NAMALWA (cell line): Measurements from ENCODE around the gene MFAP4.
"Not testable (repeated sequence)": the region's sequence is repeated elsewhere in the genome, so short reads cannot be mapped to it uniquely, and the experiment has no call there.

Experiments used
- DNase-seq: peaks from one replicate; pipeline ENCODE4 v3.0.0-alpha.2; 2015; ENCODE audit warnings: low spot score

Gene MFAP4

DNA sequence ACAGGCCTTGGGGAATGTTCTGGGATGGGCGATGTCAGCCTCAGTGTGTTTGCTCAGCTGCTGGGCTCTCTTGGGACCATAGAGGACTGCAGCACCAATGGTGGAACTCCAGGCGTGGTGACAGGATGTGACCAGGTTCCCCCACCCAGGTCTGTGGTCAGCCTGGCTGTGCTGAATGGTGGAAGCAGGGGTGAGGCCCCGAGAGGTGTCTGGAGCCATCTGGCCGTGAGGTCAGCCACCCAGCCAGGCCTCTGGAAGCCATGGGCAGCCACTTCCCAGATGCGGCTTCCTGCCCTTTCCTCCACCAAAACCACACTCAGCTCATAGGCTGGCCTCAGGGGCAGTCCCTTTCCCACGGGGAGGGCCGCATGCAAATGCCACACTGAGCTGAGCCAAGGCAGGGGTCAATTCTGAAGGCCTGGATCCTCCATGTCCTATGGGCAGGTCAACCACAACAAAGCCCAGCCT is 16.5 kb downstream of the MFAP4 start:
- no peak for DNase-seq

DNA sequence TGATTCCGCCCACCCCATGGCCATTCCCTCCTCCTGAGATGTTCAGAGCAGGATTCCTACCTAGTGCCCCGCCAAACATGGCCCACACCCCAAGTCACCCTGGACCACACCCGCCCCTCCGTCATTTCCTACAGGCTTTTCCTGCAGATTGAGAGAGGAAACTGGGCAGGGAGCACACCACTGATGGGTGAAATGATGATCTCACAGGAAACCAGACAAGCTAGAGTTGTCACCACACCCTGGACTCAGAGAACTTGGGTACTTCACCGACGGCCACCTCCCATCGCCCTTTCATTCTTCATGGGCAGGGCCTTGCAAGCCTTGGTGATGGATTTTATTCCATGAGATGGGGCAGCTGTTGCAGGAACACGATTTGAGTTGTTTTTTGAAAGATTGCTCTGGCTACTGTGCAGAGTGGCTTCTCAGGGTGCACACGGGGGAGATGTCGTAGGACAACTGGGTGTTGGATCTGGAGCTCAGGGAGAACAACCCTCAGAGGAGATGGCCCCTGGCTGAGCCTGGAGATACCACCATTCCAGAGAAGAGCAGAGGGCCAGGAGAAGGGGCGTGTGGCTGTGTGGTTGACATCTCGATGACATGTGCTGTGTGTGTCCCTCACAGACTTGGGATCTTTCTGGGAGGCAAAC is 17.0 kb downstream of the MFAP4 start:
- no peak for DNase-seq

DNA sequence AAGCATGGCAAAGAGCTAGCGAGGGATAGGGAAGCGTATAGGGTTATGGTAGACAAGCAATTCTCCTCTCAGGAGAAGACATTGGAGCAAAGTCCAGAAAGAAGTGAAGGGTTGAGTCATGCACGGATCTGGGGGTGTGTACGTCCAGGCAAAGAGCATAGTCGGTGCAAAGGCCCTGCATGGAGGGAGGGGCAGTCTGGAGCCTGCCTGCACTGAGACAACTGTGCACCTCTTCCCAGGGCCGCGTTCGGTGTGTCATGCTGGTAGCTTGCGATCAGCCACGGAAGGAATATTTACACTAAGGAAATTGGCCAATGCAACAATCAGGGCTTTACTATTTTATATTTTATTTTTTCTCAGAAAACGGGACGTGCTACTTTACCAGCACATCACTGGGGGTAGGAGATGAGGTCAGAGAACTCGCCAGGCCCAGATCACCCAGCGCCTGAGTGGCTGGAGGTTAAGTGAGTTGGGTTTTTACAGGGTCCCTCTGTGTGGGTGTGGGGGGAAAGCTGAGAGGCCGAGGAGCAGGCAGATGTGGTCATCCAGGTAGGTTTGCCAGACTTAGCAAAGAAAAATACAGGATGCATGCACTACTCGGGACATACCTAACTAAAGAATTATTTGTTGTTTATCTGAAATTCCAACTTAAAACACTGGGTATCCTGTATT is 17.7 kb downstream of the MFAP4 start:
- DNase-seq, result no peak

DNA sequence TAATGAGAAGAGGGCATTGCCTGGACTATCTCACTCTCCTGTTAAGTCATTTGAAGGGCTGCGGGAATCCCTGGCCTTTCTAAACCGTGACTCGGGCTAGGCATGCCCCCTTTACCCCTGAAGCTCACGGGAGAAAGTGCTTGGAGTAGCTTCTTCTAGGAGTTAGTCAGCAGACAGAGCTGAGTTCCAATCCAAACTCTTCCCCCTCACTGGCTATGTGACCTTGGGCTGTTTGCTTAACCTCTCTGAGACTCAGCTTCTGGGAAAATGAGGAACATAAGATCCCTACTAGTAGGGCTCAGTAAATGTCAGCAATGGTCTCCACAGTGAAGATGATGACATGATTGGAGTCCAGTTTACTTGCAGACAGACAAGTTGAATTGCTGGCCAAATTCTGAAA is 18.8 kb downstream of the MFAP4 start:
- DNase-seq, result no peak

DNA sequence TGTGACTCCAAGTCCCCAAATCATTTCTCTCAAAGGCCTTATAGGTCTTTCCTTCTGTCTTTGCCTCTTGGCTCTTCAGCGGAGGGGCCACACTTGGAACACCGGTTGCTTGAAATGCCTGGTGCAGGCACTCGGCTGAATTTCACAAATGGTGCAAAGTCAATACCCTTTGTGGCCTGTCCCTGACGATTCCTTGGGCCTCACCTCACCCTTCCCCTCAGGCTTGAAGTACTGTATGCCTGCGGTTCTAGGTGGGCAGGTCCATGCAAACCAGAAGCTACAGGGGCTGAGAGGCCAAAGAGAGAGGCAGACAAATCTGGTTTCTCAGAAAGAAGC is 20.4 kb downstream of the MFAP4 start:
- no peak for DNase-seq

DNA sequence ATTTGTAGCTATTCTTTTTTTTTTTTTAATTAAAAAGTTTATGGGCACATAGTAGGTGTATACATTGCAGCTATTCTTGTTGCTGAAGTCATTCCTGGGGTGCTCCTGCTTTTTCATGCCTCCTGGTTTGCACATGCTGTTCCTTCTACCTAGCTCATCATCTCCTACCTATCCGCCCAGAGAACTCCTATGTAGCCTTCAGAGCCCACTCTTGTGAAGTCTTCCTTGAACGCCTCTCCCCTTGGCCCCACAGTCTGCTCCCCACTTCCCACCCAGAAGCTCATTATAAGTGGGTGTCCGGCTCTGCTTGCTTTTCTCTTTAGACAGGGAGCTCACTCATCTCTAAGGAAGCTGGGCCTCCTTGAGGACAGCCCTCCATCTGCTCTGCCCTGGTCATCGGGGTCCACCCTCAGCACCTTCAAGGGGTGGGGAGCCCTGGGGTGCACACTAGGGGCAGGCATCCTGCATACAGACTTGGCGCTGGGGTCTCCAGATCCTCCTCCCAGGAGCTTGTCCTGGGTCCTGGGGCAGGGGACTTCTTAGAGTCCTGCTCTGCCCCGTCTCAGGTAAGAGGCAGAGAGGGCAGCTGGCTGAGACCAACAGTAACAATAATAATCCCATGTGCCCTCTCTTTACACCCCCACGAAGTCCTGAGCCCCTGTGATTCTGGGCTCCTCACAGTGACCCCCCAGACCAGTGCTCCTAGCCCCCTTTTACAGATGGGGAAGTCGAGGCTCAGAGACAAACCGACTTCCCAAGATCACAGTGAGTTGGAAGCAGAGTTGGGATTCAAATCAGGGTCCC is 21.0 kb downstream of the MFAP4 start:
- no peak for DNase-seq

DNA sequence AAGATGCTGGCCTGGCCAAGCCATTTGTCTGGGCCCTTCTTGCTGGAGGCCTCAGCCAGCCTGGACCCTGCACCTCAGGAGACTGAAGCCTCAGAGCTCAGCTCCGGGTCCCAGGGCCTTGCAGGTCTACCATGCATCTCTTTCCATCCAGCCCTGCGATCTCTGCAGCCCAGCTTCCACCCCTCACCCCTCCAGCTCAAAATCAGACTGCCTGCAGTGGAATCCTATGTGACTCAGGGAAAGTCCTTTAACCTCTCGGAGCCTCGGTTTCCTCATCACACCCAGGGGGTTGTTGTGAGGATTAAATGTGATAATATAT is 21.5 kb downstream of the MFAP4 start:
- DNase-seq, result no peak

DNA sequence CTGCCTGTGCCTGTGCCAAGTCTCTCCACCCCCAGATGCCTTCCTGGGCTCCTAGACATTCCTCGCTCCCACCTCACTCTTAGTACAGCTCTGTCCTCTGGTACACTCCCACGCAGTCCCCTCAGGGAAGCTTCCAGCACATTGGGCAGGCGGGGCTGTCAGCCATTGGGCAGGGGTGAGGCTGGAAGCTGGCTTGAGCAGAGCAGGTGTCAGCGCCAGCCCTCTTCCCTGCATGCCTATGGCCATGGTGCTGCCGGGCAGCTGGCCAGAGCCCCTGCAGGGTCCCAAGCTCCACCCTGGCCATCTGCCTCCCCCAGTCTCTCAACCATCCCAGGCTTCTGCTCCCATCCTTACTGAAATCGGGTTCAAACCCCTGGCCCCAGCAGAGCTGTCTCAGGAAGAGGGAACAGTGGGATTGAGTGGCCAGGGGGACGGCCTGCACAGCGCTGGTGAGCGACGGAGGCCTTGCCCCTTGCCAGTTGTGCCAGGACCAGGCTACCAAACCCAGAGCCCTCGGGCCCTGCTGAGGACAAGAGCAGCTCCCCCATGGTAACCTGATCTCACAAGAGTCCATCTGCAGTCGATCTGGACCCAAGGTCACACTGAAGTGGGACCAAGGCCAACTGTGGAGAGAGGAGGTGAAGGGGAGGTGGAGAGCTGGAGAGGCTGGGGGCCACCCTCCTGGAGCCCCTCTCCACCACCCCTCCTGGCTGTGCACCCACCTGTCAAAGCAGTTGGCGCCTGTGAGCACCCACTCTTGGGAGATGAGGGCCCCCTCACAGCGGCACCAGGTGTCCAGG is 22.1 kb downstream of the MFAP4 start:
- DNase-seq, result no peak

DNA sequence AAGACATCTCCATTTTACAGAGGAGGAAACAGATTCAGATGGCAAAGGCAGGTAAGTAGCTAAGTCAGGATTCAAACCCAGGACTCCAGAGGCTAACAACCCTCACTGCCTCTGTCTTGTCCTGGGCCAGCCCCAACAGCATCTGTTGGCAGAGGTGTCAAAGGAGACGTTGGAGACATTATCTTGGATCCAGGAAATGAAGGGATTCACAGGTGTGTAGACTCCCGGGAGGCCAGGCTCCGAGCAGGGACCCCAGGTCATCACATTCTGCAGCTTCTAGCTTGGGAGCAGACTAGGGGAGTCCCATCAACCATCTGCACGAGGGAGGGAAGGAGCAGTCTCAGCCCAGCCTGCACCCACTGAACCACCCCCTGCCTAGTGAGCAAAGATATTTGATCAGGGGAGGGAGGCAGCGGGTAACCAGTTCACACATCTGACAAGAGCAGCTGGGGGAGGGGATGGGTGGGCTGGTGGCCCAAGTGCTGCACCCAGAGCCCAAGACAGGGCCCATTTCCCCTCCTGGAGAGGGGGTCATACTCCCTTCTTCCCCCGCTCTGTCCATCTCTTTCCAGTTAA is 23.4 kb downstream of the MFAP4 start:
- DNase-seq, result no peak

DNA sequence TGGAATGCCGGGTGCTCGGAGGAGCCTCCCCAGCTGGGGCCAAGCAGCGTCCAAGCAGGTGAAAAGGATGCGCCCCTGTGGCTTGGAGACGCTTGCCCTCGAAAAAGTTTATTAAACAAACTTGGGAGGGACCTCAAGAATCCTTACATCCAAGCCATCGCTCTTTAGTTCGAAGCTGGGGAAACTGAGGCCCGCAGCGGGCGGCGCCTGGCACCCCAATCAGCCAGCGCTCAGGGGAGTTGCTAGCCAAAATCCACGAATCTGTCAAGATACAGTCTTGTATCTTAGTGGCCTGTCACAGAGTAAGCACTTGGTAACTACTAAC is 23.9 kb downstream of the MFAP4 start:
- no peak for DNase-seq

DNA sequence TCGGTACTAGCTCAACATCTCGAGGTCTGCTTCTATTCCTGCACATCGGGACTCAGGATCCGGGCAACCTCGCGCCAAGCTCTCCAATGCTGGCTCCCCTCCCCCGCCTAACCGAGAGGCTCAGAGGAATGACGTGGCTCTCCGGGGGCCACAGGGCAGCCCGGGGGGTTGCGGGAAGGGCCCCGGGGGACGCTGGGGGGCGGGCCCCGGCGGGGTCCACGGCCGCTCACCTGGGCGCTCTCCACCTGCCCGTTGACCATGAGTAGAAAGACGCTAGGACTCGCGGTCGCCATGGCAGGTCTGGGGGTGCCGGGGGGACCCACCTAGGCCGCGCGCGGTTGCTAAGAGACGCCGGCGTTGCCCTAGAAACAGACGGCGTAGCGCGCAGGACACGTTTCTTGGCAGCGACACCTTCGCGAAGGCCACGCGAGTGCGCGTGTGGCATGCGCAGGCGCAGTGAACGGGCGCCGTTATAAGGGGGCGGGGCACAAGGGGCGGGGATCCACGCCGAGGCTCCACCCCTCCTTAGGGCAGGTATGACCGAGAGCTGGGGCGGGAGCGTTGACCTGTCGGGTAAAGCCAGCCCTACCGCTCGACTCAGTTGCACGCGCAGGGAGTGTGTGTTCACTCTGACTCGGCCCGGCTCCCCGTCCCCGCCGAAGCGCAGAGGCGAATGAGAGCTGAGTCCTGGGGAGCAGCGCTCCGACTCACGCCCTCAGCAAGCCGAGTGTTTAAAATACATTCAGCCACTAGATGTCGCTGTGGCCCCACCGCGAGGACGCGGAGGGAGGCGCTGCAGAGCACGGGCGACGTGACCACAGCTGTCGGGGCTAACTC is 24.5 kb downstream of the MFAP4 start, which contains the start of gene B9D1:
Gene B9D1 (minus strand): TSS at position 447 of the 837 bp plus-strand sequence. CDS start 154 bp downstream, at position 293.
- peak; percentile 85 for DNase-seq

DNA sequence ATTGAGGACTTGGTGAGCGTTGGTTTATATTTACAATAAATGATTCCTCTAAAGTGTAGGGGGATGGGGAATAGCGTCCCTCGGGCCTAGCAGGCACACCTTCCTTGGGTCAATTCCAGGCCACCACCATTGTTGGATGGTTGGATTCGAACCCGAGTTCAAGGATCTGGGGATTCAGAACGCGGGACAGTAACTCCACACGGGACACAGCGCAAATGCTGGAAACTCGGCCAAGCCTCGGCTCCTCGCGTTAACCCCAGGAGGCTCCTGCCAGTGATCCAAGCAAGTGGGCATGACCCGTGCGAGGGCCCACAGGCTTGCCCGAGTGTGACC is 25.1 kb downstream of the MFAP4 start:
- DNase-seq, result no peak

DNA sequence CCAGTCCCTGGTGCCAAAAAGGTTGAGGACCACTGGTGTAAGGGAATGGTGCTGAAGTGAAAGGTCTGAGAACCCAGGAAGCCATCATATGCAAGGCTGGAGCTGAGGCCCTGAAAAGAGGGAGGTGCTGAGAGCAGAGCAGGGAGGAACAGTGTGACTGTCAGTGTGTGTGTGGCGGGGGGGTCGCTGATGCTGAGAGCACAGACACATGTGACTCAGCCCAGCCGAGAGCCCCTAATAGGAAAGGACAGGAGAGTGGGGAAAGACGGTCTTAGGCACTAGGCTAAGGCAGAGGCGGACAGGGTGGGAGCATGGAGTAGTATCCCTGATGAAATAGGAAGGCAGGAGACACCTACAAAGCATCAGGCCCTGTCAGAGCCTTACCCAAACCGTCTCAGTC is 25.7 kb downstream of the MFAP4 start:
- DNase-seq, result no peak

DNA sequence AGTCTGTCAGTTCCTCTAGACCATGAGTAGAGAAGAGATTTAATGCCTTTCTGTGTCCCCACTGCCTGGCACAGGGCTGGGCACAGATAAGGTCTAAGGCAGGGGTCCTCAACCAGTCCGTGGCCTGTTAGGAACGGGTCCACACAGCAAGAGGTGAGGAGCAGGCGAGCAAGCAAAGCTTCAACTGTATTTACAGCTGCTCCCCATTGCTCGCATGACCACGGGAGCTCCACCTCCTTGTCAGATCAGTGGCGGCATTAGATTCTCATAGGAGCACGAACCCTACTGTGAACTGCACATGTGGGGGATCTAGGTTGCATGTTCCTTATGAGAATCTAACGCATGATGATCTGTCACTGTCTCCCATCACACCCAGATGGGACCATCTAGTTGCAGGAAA is 26.2 kb downstream of the MFAP4 start:
- DNase-seq, result no peak

DNA sequence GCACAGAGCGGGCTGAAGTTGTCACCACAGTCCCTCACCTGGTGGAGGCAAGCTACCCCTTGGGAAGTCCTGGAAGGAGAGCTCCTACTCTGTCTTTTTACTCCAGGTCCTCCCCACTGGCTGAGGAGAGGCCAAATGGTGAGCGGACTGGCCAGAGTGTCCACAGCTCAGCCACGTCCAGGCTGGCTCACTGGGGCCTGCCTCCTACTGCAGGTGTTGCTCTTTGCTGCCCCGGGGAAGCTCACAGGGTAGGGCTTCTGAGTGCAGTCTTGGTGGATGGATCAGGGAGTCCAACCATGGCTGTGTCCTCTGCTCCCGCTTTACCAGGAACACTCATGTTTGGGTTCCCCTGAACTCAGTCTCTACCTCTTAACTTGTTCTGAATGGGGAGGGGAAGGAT is 27.1 kb downstream of the MFAP4 start:
- no peak for DNase-seq

DNA sequence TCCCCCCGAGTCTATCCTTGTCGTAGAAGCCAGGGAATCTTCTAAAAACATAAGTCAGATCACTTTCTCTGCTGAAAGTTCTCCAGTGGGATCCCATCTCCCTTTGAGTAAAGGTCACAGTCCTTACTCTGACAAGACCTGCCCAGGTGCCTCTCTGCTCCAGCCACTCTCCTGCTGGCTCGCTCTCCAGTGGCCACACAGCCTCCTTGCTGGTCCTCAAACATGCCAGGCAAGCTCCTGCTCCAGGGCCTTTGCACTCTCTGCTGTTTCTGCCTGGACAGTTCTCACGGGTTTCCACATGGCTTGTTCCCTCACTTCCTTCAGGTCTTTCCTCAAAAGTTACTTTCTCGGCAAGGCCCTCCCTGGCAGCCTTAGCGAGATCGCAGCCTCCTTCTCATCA is 27.8 kb downstream of the MFAP4 start:
- DNase-seq, result no peak

DNA sequence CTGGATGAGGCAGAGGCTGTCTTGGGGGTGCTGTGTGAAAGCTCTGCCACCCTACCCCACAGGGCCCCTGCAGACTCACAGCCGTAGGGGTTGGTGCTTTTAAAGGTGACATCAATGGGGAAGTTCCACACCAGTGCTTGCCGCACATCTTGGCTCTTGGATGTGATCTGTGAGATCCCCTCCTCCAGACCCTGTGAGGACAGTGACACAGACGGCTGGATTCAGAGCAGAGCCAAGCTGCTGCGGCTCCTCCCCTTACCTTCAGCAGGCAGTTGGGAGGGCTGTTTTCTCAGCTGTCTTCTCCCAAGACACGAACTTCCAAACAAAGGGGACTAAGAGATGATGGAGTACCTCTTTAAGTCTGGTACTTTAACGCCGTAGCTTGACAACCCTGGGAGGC is 29.2 kb downstream of the MFAP4 start:
- DNase-seq, result no peak

DNA sequence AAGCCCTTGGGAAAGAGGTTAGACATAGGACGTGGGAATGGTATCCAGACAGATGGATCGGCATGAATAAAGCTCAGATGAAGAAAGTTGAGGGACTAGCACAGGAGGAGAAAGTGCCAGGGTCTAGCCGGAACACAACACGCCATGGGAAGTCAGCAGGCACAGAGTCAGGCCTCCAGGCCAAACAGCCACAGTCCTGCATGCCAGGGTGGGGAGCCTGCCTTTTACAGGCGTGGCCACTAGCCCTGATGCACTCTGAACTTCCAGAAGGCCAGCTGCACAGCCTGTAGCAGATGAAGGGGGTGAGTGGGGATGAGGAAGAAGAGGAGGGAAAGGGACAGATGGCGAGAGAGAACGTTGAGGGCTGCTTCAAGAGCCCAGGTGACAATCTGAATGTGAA is 29.6 kb downstream of the MFAP4 start:
- no peak for DNase-seq

DNA sequence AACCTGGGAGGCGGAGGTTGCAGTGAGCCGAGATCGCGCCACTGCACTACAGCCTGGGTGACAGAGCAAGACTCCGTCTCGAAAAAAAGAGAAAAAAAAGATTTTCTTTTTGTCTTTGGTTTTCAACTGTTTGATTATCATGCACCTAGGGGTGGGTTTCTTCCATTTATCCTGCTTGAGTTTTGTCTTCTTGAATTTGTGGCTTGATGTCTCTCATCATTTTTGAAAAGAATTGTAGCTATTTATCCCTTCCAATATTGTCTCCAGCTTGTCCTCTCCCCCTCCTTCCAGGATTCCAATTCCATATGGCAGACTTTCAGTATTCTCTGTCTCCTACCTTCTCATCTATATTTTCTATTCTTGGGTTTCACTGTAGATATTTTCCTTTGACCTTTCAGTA is 32.2 kb downstream of the MFAP4 start:
- no peak for DNase-seq

DNA sequence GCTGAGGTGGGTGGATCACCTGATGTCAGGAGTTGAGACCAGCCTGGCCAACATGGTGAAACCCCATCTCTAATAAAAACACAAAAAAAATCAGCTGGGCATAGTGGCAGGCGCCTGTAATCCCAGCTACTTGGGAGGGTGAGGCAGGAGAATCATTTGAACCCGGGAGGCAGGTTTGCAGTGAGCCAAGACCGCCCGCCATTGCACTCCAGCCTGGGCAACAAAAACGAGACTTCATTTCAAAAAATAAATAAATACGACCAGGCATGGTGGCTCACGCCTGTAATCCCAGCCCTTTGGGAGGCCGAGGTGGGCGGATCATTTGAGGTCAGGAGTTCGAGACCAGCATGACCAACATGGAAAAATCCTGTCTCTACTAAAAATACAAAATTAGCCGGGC is 33.6 kb downstream of the MFAP4 start:
- not testable (repeated sequence) for DNase-seq

DNA sequence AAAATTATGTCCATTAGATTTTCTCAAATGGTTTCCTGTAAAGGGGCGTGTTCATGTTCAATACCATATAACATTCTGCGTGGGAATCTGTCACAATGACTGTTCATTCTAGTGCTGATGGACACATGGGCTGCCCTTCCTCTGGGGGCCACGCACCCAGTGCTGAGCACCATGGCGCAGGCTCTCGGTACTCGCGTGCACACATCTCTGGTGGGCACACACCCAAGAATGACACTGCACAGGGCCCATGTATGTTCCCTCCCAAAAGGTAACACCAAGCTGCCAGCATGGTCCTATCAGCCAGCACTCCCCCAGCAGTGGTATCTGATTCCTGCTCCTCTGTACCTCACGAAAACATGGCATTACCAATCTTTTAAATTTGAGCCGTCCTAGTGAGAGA is 38.2 kb downstream of the MFAP4 start:
- no peak for DNase-seq
